IgD-negative memory B cell (primary cell): ENCODE data around the gene PDE6D. TPM values are rescaled to one million over a fixed set of nuclear protein-coding genes. Genes with fewer than 3 reads are reported as not detected.
A peak's percentile ranks its signal among the peaks of the same experiment; 100 is the strongest.

Experiments
- H3K27ac Mint-ChIP-seq, 3 donors: one replicate each; pipeline ENCODE4 v1.8.0; 2020 to 2022; ENCODE audit warnings: mild to moderate bottlenecking in 3 of 3, mixed read lengths in 3 of 3, moderate library complexity in 1 of 3
- H3K27me3 Mint-ChIP-seq: one replicate; pipeline ENCODE4 v1.8.0; 2021; ENCODE audit warnings: mixed read lengths
- H3K36me3 Mint-ChIP-seq: one replicate; pipeline ENCODE4 v1.8.0; 2020; ENCODE audit warnings: mild to moderate bottlenecking, mixed read lengths
- H3K4me1 Mint-ChIP-seq, 3 donors: one replicate each; pipeline ENCODE4 v1.8.0; 2020 to 2022; ENCODE audit warnings: mixed read lengths in 3 of 3, mild to moderate bottlenecking in 1 of 3
- H3K4me3 Mint-ChIP-seq, 4 donors: one replicate each; pipeline ENCODE4 v1.8.0; 2020 to 2022; ENCODE audit warnings: mild to moderate bottlenecking in 4 of 4, mixed read lengths in 4 of 4, moderate library complexity in 3 of 4
- H3K9me3 Mint-ChIP-seq, 3 donors: one replicate each; pipeline ENCODE4 v1.8.0; 2020 to 2021; ENCODE audit warnings: mixed read lengths in 3 of 3, mild to moderate bottlenecking in 1 of 3
- polyA plus RNA-seq: library from polyadenylated mRNA; unstranded; fragments of 300-500 nt; fragmentation: Illumina TruSeq; gene quantifications from one replicate; pipeline ENCODE4 v1.2.3, GENCODE V29; 2021

PDE6D gene
- 68.2 TPM for polyA plus RNA-seq

GRCh38 chr2:231780909-231781797 lies at the start of gene PDE6D:
Gene PDE6D, minus strand, starts transcription at chr2:231781282. Its CDS starts 168 bp downstream, at chr2:231781114.
- peak within 1 kb of the TSS; percentile 95 to 100 (median 98) for H3K4me3 Mint-ChIP-seq
- H3K27ac Mint-ChIP-seq, result peak within 1 kb of the TSS; percentile 95 to 99 (median 98)
- peaks cover 45 to 51% (median 51%) of the 10 kb centered on the region in 3 donors for H3K4me1 Mint-ChIP-seq

GRCh38 chr2:231821908-231822307 lies 40.8 kb upstream of the PDE6D start:
- H3K27me3 Mint-ChIP-seq, result peaks cover 2% of the 10 kb centered on the region
- no peak overlapping the region for H3K4me3 Mint-ChIP-seq
- no peak overlapping the region for H3K27ac Mint-ChIP-seq
- peaks cover 0 to 2% (median 0%) of the 10 kb centered on the region in 3 donors for H3K9me3 Mint-ChIP-seq
- H3K4me1 Mint-ChIP-seq, result no peaks in the 10 kb centered on the region
- H3K36me3 Mint-ChIP-seq, result peaks cover 2% of the 10 kb centered on the region

More at GRCh38 chr2:231780909-231781797, at the start of gene PDE6D:
- H3K27me3 Mint-ChIP-seq, result no peaks in the 10 kb centered on the region
- no peaks in the 10 kb centered on the region for H3K9me3 Mint-ChIP-seq
- no peaks in the 10 kb centered on the region for H3K36me3 Mint-ChIP-seq

- peaks cover 2% of the 10 kb centered on the region for H3K27me3 Mint-ChIP-seq
- peaks cover 0 to 2% (median 0%) of the 10 kb centered on the region in 3 donors for H3K9me3 Mint-ChIP-seq
- no peak overlapping the region for H3K4me3 Mint-ChIP-seq
- no peak overlapping the region for H3K27ac Mint-ChIP-seq
- H3K4me1 Mint-ChIP-seq, result no peaks in the 10 kb centered on the region
- peaks cover 2% of the 10 kb centered on the region for H3K36me3 Mint-ChIP-seq
Measured at GRCh38 chr2:231820786-231821303, 39.8 kb upstream of the PDE6D start.

GRCh38 chr2:231819447-231820042 lies 38.5 kb upstream of the PDE6D start:
- Mint-ChIP-seq H3K4me3 (no peak overlapping the region), H3K36me3 (peaks cover 6% of the 10 kb centered on the region), H3K9me3 (peaks cover 0 to 2% (median 2%) of the 10 kb centered on the region in 3 donors), H3K27ac (no peak overlapping the region), H3K4me1 (no peaks in the 10 kb centered on the region), H3K27me3 (peaks cover 2% of the 10 kb centered on the region)

GRCh38 chr2:231816327-231817026 lies 35.4 kb upstream of the PDE6D start:
- Mint-ChIP-seq H3K27me3 (peaks cover 2% of the 10 kb centered on the region), H3K4me3 (no peak overlapping the region), H3K4me1 (no peaks in the 10 kb centered on the region), H3K27ac (no peak overlapping the region), H3K36me3 (peaks cover 14% of the 10 kb centered on the region), H3K9me3 (peaks cover 0 to 2% (median 0%) of the 10 kb centered on the region in 3 donors)

- Mint-ChIP-seq H3K36me3 (peaks cover 14% of the 10 kb centered on the region), H3K27me3 (no peaks in the 10 kb centered on the region), H3K27ac (no peak overlapping the region), H3K4me1 (no peaks in the 10 kb centered on the region), H3K9me3 (peaks cover 0 to 2% (median 0%) of the 10 kb centered on the region in 3 donors), H3K4me3 (no peak overlapping the region)
Measured at GRCh38 chr2:231810905-231811304, 29.8 kb upstream of the PDE6D start.

GRCh38 chr2:231807020-231807419 lies 25.9 kb upstream of the PDE6D start:
- no peak overlapping the region for H3K27ac Mint-ChIP-seq
- no peaks in the 10 kb centered on the region for H3K36me3 Mint-ChIP-seq

GRCh38 chr2:231803501-231804138 lies 22.5 kb upstream of the PDE6D start:
- no peaks in the 10 kb centered on the region for H3K36me3 Mint-ChIP-seq
- peaks cover 0 to 4% (median 0%) of the 10 kb centered on the region in 3 donors for H3K4me1 Mint-ChIP-seq
- H3K27ac Mint-ChIP-seq, result no peak overlapping the region
- H3K4me3 Mint-ChIP-seq, result no peak overlapping the region
- no peaks in the 10 kb centered on the region for H3K27me3 Mint-ChIP-seq
- H3K9me3 Mint-ChIP-seq, result no peaks in the 10 kb centered on the region

More at GRCh38 chr2:231807020-231807419, 25.9 kb upstream of the PDE6D start:
- H3K4me3 Mint-ChIP-seq, result no peak overlapping the region
- H3K9me3 Mint-ChIP-seq, result no peaks in the 10 kb centered on the region
- no peaks in the 10 kb centered on the region for H3K27me3 Mint-ChIP-seq
- peaks cover 0 to 4% (median 0%) of the 10 kb centered on the region in 3 donors for H3K4me1 Mint-ChIP-seq

GRCh38 chr2:231800493-231801091 lies 19.5 kb upstream of the PDE6D start:
- Mint-ChIP-seq H3K4me3 (no peak overlapping the region), H3K27me3 (no peaks in the 10 kb centered on the region), H3K36me3 (no peaks in the 10 kb centered on the region), H3K4me1 (peaks cover 0 to 4% (median 4%) of the 10 kb centered on the region in 3 donors), H3K9me3 (no peaks in the 10 kb centered on the region), H3K27ac (peak overlapping the region in 1 of 3 donors; percentile 43)

GRCh38 chr2:231795525-231796327 lies 14.6 kb upstream of the PDE6D start:
- H3K4me1 Mint-ChIP-seq, result peaks cover 0 to 11% (median 2%) of the 10 kb centered on the region in 3 donors
- peak overlapping the region in 1 of 4 donors; percentile 29 for H3K4me3 Mint-ChIP-seq
- no peak overlapping the region for H3K27ac Mint-ChIP-seq
- H3K27me3 Mint-ChIP-seq, result no peaks in the 10 kb centered on the region
- H3K9me3 Mint-ChIP-seq, result no peaks in the 10 kb centered on the region
- peaks cover 5% of the 10 kb centered on the region for H3K36me3 Mint-ChIP-seq

GRCh38 chr2:231794383-231794782 lies 13.3 kb upstream of the PDE6D start:
- Mint-ChIP-seq H3K9me3 (no peaks in the 10 kb centered on the region), H3K27me3 (no peaks in the 10 kb centered on the region), H3K36me3 (peaks cover 7% of the 10 kb centered on the region), H3K4me1 (peaks cover 0 to 11% (median 6%) of the 10 kb centered on the region in 3 donors), H3K27ac (no peak overlapping the region), H3K4me3 (no peak overlapping the region)

- Mint-ChIP-seq H3K4me1 (peaks cover 11 to 20% (median 19%) of the 10 kb centered on the region in 3 donors), H3K36me3 (peaks cover 7% of the 10 kb centered on the region), H3K27me3 (no peaks in the 10 kb centered on the region), H3K9me3 (no peaks in the 10 kb centered on the region), H3K27ac (no peak overlapping the region), H3K4me3 (no peak overlapping the region)
Measured at GRCh38 chr2:231791107-231791506, 10.0 kb upstream of the PDE6D start.

- Mint-ChIP-seq H3K9me3 (no peaks in the 10 kb centered on the region), H3K36me3 (peaks cover 2% of the 10 kb centered on the region), H3K27me3 (no peaks in the 10 kb centered on the region), H3K4me3 (peak overlapping the region; percentile 87 to 98 (median 96)), H3K27ac (peak overlapping the region; percentile 59 to 97 (median 95)), H3K4me1 (peaks cover 46 to 55% (median 48%) of the 10 kb centered on the region in 3 donors)
Measured at GRCh38 chr2:231786917-231787292, 5.8 kb upstream of the PDE6D start.
